Uterus (tissue), 2 donors: ENCODE results near the gene VTCN1.

Experiments
- CTCF ChIP-seq, 4 experiments: fragments of 200-600 bp in 2 of 4; fragments of 450-650 bp in 2 of 4; sonication (generic) in 2 of 4; IDR thresholded peaks; one replicate each; pipeline ENCODE4 v1.5.1; 2016 to 2019; ENCODE audit warnings: antibody characterized with exemption in 4 of 4, mild to moderate bottlenecking in 2 of 4, moderate library complexity in 1 of 4
- POLR2A ChIP-seq, 2 donors: fragments of 450-650 bp; IDR thresholded peaks; one replicate each; pipeline ENCODE4 v1.6.1; 2016; ENCODE audit warnings: antibody characterized with exemption in 2 of 2, mild to moderate bottlenecking in 1 of 2, moderate library complexity in 1 of 2

GRCh38 chr1:117188816-117189437 is 21.8 kb downstream of the VTCN1 start:
- no peak for TF ChIP-seq CTCF (IDR thresholded peaks at IDR 0.05)
- TF ChIP-seq POLR2A (IDR thresholded peaks at IDR 0.05), result no peak
